Left lobe of liver (tissue), 2 donors: ENCODE results near the gene SH3RF2. TPM values are rescaled to one million over a fixed set of nuclear protein-coding genes. Genes with fewer than 3 reads are reported as not detected.
A peak's percentile ranks its signal among the peaks of the same experiment; 100 is the strongest.
"Not testable (repeated sequence)": the region's sequence is repeated elsewhere in the genome, so short reads cannot be mapped to it uniquely, and the experiment has no call there.

ENCODE experiments used
- ATAC-seq: fragments of 200-7000 bp; cut with Tn5 transposase; one replicate; pipeline ENCODE4 v1.9.1; 2020; ENCODE audit warnings: mild to moderate bottlenecking, moderate library complexity
- DNase-seq: peaks from one replicate; pipeline ENCODE4 v3.0.0-alpha.2; 2020; ENCODE audit warnings: low spot score
- total RNA-seq: library from RNA; stranded (reverse); gene quantifications from one replicate; pipeline ENCODE4 v1.2.1, GENCODE V29; 2021
- donor health status: DM: no; HTN: no; CAD: no; lungs with moderate emphysema.
- donor health status: DM: no; HTN: yes; CAD: no.

Gene SH3RF2
- total RNA-seq, 1 donor from 2014 or later: 18.0 TPM

DNA sequence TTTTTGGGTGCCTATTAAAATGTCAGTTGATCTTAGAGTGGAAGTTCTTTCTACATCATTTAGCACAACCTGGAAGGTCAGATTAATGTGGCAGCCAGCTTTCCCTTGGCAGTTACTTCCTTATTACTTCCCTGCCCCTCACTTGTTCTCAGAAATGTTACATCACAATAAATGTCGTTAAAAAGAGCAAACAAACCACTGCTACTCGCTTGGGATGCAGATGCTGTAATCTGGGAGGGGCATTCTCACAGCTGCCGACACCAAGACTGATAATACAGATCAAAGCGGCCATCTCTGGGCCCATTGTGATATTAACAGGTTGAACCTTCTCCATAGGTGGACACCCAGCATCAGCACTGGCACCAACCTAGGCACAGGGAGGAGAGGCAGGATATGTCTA is 139.7 kb downstream of the SH3RF2 start:
- no peak for ATAC-seq
- DNase-seq: no peak

DNA sequence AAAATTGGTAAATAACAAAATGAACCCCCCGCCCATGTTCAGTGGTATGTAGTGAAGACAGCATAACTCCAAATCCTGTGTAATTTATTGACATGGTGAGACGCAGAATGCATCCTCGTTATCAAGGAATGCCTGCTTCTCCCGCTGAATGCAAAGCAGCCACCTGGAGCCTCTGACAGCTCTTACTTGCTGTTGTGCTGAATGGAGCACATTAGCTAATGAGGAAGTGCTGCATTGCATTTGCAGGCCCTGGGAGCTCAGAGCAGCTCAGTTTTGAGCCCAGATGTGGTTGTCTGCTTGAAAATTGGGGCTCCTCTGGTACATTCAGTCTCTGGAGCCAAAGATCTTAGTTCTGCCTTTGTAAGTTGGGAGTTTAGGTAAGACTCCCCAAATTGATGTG is 140.1 kb downstream of the SH3RF2 start:
- ATAC-seq (no peak), DNase-seq (no peak)

DNA sequence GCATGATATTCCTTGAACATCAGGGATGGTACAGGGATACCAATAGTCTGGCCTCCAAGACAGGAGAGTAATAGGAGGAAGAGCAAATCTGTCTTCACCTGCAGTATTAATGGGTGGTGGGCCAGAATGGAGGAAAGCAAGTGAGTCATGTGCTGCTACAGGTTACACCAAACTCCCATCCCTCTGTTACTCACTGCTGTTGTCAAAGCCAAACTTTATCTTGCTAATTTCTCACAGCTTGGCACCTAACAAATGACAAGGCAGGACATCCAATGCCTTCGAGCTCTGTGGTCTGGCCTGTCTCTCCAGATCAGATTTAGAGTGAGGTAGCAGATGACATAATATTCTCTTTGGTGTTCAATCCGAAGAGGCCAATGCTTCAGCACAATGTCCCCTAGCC is 142.2 kb downstream of the SH3RF2 start:
- no peak for ATAC-seq
- no peak for DNase-seq

DNA sequence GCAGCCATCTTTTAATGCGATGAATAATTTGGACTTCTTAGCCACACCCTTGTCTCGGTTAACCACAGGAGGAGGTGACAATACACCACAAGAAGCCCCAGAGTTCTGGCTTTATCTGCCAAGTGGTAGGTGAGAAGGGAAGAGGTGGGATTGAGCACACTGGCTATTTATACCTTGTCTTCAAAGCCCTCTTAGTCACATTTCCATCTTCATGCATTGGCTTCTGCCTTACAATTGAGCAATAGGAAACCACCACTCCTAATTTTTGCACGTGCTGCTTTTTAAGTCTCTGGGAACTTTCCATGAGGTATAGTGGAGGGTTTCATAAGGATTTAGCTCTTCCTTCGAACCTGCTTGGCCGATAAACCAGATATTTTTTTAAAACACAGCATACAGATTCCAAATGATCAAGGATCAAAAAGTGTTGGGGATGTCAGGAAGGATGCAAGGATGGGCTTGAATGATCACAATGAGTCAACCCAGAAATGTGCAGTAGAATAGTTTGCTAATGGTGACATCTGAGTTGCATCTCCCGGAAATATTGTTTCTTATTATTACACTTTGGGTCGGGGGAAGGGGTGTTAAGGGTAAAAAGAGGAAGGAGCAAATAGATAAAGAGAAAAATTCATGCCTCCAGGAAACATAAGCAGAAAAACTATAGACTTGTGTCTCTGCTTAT is 143.5 kb downstream of the SH3RF2 start:
- DNase-seq (no peak), ATAC-seq (no peak)

GRCh38 chr5:146081556-146081955 is 145.2 kb downstream of the SH3RF2 start:
- no peak for ATAC-seq

GRCh38 chr5:146082798-146083197 is 146.4 kb downstream of the SH3RF2 start:
- ATAC-seq: peak; percentile 74
- no peak for DNase-seq

More at GRCh38 chr5:146081556-146081955, 145.2 kb downstream of the SH3RF2 start:
- DNase-seq: no peak

GRCh38 chr5:146084376-146084775 is 148.0 kb downstream of the SH3RF2 start:
- DNase-seq: no peak
- ATAC-seq: no peak

GRCh38 chr5:146088098-146088497 is 151.7 kb downstream of the SH3RF2 start:
- DNase-seq (no peak), ATAC-seq (no peak)

DNA sequence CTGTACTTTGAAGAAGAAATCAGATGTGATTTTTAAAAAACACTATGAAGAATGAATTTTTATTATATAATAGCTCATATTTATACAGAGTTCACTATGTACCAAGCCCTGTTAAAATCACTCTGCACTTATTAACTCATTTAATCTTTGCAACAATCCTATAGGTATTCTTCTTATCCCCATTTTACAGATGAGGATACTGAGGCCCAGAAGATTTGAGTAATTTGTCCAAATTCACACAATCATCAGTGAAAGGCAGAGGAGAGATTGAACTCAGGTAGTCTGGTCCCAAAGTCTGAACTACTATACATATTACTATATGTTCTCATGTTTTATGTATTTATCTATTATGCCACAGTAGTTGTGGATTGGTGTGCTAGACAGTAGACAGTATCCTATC is 152.9 kb downstream of the SH3RF2 start:
- ATAC-seq (no peak), DNase-seq (no peak)

- ATAC-seq (no peak), DNase-seq (no peak)
Observed at GRCh38 chr5:146091881-146092280, 155.5 kb downstream of the SH3RF2 start.

DNA sequence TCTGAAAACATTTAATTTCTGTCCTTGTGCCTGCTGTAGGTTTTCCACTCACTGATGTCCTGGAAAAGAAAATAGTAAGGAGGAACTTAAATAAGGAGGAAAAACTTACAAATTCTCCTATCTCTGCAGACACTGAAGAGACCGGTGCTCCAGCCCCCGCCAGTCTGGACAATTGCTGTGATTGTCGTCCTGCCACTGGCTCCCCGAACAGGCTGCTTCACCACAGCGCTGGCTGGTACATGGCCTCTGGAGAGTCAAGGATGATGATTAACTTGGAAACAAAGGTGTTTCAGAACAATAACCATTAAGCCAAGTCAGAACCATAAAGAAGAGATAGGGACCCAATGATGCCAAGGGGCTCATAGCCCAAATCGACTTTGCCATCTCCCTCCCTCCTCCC is 161.7 kb downstream of the SH3RF2 start:
- no peak for DNase-seq
- no peak for ATAC-seq

DNA sequence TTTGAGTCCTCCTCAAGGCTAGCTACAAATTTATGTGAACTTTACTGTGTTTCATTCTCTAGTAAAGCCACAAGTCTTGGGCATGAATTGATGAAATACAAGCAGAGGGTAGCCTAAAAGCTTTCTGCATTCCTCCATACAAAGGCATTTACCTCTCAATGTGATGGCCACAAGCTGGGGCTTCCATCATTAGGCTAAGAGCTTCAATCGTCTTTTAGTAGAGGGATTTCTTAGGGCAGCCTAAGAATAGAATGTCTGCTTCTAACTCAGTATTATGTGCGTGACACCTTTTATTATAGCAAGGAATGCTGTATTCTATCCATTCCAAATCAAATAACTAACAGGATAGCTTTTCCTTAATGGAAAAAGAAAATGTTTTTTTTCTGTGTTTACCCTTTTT is 165.3 kb downstream of the SH3RF2 start:
- DNase-seq (no peak), ATAC-seq (no peak)

DNA sequence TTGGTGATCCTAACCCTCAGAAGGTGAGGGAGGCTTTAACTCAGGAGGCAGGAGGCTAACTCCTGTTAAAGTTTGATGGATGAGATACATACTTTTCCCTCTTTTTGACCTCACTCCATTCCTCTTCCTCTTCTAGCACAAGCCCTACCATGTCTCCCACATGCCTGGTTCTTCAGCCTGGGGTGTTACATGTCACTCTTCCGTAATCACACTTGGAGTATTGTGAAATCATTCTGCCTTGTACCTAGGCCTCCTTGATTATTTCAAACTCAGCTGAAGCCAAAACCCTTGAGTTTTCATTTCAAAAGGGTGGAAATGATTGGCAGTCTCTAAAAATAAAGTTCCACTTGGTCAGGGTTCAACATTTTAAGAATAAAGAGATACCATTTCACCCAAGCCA is 167.2 kb downstream of the SH3RF2 start:
- no peak for ATAC-seq
- no peak for DNase-seq

GRCh38 chr5:146105477-146105876 is 169.1 kb downstream of the SH3RF2 start, which contains the start of gene PLAC8L1:
PLAC8L1 (minus strand) TSS chr5:146105577; CDS start chr5:146104311, 1,266 bp downstream.
- DNase-seq: no peak

DNA sequence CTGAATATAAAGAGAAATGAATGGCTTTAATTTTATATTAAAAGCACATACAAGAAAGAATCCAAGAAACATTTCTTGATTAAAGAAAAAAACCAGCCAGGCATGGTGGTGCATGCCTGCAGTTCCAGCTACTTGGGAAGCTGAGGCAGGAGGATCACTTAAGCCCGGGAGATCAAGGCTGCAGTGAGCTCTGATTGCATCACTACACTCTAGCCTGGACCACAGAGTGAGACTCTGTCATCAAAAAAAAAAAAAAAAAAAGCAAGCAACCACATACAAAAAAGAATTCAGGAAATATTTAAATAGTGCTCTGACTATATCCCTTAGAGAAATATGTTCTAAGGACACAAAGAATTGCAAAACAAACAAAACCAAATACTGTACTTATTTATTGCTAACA is 171.5 kb downstream of the SH3RF2 start:
- DNase-seq (no peak), ATAC-seq (no peak)

More at GRCh38 chr5:146105477-146105876, 169.1 kb downstream of the SH3RF2 start, which contains the start of gene PLAC8L1:
- ATAC-seq: no peak

DNA sequence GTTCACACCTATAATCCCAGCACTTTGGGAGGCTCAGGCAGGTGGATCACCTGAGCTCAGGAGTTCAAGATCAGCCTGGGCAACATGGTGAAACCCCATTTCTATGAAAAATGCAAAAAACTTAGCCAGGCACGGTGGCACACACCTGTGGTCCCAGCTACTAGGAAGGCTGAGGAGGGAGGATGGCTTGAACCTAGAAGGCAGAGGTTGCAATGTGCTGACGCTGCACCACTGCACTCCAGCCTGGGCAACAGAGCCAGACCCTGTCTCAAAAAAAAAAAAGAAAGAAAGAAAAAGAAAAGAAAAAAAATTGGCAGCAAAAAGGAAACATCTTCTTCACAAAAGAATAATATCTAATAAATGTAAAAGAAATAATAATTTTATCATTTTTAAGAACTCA is 172.5 kb downstream of the SH3RF2 start:
- ATAC-seq, DNase-seq: not testable (repeated sequence)

- ATAC-seq: no peak
Observed at GRCh38 chr5:146109379-146109778, 173.0 kb downstream of the SH3RF2 start.

DNA sequence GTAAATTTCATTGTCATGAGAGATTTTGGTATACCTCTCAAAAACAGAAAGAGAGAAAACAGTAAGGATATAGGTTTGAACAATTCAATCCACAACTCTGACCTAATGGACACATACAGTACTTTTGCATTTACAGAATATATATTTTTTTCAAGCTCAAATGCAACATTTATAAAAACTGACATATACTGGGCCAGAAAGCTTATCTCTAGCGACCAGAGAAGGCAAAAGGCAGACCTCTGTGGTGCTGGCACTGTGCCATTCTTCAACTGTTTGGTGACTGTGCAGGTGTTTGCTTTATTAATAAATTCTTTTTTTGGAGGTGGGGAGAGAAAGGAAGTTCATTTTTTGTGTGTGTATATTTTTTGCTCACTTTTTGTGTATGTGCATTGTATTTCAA is 175.0 kb downstream of the SH3RF2 start:
- DNase-seq (no peak), ATAC-seq (no peak)

More at GRCh38 chr5:146109379-146109778, 173.0 kb downstream of the SH3RF2 start:
- DNase-seq: no peak

GRCh38 chr5:146112476-146112875 is 176.1 kb downstream of the SH3RF2 start:
- DNase-seq (no peak), ATAC-seq (no peak)
